Ramos (cell line): Measurements from ENCODE around the gene RIN3.

Experiments
- in situ Hi-C: fragments of 300-500 bp; cut with MboI; formaldehyde crosslinking; loops from one replicate; pipeline ENCODE4 v1.14.3; 2022; ENCODE audit warnings: low sequenced_read_pairs; ENCODE audit not compliant: unreplicated experiment

Gene RIN3

DNA sequence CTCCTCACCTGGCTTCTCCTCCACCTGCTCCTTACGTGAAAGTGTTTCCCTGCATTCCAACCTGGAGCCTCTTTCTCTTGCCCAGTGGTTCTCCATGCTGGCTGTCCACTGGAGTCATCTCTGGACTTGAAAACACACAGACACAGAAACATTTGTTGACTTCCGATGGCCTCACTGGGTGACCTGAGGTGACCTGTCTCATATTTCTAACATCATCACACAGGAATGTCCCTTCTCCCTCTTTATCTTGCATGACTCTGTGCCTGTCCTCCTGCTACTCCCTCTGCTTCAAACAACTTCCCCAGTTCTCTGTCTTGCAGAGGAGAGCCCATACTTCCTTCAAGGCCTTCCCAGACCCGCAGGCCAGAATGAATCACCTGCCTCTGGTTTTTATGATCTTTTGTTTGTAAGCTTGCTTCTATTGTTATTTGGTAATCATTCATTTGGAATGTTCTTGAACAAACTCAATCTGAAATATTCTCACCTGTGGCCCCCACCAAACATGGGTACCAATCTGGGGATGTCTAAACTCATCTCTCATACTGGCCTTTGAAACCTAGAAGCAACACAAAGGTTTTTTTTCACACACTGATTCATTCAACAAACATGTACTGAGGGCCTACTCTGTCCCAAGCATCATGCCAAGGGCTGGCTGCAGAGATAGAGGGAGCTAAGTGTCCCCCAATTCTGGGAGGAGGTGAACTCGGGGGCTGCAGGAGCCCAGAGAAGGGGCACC, 9.7 kb upstream of the RIN3 start:
- in situ Hi-C loops, result no loop called here

DNA sequence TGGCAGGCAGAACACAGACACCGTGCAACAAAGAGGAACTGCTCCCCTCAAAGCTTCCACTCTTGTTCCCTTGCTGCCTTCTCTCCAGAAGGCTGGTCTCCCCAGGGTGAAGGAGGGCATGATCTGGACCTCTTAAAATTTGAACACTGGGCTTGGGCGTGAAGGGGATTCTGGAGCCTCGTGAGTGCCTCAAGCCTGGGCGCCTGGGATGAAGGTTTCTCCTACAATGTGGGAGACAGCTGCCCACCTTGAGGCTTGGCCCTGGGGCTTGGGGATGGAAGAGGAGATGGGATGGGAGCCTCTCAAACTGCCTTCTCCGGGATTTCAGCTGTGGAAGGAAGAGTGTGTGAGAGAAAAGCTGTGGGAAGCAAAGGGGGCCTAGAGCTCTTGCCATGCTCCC, 7.8 kb upstream of the RIN3 start:
- in situ Hi-C loops, result no loop called here

DNA sequence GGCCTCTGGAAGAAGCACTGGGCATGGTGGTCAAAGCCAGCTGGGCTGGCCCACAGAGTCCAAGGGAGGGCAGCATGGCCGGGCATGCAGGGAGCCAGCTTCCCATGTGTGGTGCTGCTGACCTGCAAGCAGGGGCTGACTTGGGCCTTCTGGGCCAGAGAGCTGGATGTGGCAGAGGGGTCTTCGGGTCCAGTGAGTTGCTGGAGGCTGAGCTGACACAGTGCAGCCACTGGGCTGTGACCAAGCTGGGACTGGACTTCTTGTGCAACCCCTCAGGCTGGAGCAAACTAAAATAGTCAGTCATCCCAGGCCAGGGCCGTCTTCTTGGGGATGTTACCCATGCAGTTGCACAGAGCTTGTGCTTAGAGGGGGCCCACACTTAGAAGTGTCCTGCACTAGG, 7.3 kb upstream of the RIN3 start:
- in situ Hi-C loops, result no loop called here

DNA sequence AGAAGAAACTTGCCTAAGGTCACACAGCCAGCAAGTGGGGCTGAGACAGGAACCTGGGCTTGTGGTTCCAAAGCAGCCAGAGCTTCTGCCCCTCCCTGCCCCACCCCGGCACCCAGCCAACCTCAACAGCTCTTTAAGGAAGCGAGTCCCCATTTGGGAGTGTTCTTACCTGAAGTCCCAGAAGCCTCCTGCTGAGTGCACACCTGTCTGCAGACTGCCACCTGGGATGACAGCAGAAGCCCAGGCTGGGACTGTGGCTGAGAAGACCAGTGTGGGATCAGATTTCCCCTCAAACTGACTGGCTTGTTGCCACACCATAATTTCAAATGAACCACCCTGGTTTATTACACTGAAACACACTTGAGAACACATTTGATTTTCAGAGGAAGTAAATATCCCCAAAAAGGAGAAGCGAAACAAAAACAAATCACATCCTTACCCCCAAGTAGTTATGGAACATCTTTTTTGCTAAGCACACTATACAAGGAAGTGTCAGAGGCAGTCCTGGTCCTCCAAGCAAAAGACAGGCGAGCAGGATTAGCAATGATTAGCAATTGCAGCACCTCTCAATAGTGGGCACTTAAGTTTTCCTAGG, 6.3 kb upstream of the RIN3 start:
- in situ Hi-C loops, result no loop called here

DNA sequence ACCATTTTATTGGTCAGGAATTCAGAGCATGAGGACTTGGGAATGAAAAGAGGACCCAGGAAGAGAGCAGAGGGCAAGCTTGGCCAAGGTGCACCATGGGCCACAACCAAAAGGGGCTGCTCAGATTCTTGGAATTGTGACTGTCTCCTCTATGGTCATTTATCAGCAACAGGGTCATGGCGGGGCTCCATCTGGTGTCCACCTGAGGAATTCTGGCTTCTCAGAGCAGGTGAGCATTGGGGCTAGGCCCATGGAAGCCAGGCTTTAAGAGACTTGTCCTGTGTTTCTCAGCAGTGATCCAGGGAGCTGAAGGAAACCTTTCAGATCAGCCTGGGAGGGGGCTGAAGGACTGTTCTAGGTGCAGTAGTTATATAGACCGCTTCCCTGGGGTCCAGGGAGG, 2.6 kb upstream of the RIN3 start:
- in situ Hi-C loops, result no loop called here

DNA sequence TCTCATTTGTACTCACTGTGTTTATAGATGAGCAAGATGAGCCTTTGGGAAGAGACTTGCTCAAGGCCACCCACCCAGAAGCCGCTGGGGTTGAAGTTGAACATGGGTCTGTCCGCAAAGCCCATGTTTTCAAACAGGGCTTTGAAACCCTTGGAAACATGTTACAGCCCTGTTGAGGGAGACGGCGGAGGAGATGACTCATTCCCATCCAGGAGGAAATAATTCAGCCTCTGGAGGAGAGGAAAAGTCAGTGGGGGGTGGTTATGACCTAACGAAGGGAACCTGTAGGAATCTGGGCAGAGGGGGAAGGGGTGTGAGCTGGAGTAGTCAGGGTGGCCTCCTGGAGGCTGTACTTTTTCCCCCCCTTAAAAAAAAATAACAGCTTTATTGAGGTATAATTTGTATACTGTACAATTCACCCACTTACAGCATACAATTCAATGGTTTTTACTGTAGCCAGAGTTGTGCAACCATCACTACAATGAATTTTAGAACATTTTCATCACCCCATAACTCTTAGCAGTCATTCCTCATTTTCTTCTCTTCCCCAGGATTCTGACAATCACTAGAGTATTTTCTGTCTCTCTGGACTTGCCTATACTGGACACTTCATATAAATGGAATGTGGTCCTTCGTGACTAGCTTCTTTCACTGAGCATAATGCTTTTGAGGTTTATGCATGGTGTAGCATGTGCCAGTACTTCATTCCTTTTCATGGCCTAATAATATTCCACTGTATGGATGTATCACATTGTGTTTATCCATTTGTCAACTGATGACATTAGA, 1.9 kb upstream of the RIN3 start:
- in situ Hi-C loops, result no loop called here

DNA sequence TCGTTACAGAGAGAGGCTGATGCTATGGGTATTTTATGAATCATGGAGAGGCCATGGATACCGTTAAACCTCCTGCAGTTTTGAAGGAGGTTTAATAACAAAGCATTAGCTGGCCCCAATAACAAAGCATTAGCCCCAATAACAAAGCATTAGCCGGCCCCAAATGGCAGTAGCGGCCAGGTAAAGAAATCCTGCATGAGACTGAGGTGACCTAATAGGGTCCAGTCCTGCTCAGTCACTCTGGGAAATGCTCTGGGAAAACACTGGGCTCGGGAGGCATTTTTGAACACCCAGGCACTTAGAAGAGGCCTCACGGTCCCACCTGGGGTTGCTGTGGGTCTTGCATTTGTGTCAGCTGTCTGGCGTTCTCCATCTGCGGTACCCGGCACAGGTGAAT, 776 bp upstream of the RIN3 start:
- in situ Hi-C loops, result no loop called here

DNA sequence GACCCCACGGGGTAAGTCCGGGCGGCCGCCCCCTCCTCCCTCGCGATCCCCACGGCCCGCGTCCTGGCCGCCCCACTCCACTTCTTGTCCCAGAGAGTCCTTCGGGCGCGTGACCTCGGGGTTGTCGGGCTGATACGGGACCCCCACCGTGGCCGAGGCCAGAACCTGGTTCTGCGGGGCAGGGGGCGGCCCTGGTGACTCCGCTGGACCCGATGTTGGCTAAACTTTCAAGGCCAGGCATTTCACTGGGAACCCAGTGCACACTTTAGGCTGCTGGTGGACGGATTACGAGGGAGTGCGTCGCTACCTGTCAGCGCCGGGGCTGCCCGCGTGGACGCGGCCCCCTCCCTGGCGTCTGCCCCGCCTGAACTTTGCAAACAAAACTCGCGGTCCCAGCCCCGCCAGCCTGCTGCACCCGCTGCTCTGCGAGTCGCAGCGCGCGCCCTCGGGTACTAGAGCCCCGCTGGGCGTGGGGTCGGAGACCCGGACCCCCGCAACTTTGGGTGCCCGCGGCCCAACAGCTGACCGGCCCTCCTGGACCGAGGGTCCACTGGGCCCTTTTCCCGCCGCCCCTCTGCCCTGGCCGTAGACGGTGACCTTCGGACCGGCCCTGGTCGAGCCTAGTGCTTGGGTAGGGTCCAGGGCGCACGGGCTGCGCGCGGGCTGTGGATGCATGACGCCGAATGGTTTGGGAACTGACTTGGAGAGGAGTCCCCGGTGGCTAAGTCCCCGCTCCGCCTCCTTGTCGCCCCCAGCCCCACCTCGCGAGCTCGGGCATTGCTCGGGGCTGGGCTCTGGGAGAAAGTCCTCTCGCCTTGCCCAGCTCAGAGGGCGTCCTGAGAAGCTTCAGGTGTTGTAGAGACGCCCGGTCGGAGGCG, 624 bp downstream of the RIN3 start:
- in situ Hi-C loops, result no loop called here

DNA sequence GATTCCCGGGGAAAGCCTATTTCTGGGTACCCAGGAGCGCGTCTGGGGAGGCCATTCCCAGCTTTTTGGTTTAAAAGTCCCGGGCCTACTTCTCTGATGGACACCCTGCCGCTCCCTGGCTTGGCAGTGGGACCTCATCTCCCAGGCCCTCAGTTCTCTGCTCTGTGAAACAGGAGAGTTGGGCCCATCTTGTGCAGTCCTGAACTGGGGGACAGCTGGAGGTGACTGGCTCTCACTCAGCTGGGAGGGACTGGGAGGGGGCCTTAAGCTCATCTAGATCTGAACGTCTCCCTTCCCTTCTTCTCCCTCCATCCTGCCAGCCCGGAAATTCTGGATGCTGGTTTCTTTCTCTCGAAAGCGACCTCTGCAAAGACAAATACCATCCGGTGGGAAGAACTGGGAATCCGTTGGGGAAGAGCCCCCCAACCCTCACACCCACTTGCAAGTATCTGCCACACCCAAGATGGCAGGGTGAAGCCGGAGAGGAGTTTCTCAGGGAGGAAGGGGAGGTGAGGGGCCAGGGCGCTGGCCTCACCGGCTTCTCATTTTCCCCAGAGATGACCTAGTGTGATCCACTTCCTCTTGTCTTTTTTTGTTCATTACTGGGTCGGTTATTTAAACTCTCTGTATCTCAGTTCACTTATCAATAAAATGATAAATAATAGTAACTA, 1.4 kb downstream of the RIN3 start:
- in situ Hi-C loops, result no loop called here

DNA sequence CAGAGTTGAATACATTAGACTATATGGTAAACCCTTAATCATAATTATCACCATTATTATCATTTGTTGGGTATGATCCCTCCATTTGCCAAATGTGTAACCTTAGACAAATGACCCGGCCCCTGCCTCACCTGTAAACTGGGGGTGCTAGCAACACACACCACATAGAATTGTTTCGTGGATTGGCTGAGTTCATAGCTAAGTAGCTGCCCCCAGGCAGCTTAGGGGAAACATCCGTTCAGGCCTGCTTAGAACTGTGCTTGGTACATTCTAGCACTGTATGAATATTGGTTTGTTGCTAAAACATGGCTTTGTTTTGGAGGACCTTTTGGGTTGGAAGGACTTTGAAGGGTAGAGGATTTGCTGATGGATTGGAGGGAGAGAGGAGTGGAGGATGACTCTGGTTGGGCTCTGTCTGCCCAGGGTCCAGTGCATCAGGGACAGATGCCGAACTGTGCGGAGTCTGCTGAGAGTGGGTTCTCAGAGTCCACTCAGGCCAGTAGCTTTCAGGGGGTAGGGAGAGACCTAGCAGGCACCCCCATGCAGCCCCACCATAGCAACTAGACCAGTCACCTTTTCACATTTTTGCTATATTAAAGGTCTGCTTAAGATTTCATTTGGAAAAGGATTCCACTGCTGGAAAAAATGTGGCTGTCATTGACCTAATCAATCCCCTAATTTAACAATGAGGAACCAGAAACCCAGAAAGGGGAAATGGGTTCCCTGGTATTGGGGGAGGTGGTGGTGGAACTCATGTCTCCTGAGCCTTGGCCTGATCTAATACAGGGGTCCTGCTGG, 2.2 kb downstream of the RIN3 start:
- in situ Hi-C loops, result no loop called here

DNA sequence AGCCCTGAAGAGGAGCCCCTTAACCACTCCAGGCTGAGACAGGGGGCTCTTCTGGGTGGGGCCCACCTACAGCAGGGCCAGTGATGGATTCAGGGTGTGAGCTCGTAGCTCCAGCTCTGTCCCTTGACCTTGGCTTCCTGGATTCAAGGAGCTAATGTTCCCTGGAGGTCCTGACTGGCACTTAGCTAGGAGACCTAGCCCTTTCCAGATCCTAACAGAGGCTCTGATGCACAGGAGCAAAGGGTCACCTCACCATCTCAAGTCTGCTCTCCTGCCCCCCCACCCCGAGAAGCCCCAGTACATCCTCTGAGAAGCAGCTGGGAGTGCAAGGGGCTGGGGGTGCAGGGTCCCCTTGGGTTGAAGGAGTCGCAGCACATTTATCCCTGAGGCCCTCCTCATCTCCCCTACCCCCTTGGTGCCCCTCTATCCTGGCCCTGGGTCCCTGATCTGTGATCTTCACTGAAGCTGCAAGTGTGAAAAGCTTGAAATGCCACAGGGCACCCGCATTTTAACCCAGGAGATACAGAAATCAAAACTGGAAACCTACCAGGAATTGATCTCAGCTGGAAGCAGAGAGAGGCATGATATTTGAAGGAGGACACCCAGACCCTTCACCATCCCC, 2.9 kb downstream of the RIN3 start:
- in situ Hi-C loops, result no loop called here

DNA sequence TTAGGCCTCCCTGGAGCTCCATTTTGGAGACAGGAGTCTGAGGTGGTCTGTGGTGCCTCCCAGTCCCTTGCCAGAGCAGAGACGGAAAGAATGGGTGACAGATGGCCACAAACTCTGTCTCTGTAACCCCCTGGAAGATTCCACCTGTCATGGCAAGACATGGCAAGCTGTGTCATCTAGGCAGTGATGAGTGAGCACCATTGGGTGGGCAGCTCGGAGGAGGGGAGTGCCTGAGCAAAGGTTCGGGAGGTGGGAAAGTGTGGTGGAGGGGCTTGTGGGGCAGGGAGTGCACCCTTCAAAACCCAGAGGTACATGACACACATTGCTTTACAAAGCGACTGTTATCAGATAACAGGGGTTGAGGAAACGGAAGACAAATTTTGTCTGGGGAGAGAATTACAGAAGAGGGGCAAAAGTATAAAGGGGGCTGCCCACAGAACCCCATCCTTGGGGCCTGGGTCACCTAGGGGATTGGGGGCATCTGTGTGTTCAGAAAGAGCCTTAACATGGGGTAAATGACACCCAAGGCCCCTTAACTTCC, 3.5 kb downstream of the RIN3 start:
- in situ Hi-C loops, result no loop called here

DNA sequence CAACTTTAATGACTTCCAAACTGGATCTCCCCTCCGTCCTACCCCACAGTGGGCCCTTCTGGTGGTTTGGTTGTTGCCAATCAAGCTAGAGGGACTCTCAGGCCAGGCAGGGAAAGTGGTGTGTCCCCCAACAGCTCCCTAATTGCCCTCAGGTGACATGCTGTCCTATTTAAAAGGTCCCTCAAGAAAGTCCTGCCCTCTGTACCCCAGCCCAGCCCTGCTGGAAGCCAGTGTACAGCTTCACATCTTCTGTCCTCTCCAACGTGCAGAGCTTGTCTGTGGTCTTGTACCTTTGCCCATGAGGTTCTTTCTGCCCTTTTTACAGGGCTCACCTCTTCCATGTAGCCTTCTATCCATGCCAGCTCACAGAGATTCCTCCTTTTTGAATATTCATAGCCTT, 4.2 kb downstream of the RIN3 start:
- in situ Hi-C loops, result no loop called here

DNA sequence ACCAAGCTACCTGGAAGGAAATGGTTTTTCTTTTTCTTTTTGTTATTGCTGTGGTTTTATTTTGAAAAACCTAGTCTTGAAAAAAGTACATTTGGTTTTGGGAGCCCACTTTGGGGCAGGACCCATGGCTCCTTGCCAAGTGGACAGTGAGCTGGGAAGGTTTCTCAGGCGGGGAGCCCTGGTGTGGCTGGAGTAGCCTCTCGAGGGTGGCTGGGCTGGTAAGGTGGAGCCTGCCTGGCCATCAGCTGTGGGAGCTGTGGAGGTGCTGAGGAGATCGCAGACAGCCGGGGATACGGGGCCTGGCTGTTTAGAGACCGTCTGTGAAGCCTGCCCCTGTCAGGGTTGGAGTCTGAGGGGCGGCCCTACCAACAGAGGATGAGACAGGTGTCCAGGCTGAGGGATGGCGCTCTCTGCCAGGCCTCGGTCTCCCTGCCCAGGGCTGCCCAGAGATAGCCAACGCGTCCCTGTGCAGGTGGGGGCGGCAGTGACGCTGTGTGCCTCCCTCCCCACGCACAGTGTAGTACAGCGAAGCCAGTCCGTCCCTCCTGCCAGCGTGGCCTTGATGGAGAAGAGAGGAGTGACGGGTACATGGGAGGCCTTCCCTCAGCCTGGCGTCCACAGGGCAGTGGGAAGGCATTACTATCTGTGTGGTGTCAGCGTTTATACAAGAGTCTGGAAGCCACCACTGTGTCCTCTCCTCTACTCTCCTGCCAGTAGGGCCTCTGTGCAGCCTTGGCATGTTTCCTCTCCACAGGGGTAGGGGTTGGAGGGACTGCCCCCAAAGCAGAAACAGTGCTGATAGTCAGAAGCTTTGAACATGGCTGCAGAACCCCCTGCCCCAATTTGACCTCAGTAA, 5.9 kb downstream of the RIN3 start:
- in situ Hi-C loops, result no loop called here

DNA sequence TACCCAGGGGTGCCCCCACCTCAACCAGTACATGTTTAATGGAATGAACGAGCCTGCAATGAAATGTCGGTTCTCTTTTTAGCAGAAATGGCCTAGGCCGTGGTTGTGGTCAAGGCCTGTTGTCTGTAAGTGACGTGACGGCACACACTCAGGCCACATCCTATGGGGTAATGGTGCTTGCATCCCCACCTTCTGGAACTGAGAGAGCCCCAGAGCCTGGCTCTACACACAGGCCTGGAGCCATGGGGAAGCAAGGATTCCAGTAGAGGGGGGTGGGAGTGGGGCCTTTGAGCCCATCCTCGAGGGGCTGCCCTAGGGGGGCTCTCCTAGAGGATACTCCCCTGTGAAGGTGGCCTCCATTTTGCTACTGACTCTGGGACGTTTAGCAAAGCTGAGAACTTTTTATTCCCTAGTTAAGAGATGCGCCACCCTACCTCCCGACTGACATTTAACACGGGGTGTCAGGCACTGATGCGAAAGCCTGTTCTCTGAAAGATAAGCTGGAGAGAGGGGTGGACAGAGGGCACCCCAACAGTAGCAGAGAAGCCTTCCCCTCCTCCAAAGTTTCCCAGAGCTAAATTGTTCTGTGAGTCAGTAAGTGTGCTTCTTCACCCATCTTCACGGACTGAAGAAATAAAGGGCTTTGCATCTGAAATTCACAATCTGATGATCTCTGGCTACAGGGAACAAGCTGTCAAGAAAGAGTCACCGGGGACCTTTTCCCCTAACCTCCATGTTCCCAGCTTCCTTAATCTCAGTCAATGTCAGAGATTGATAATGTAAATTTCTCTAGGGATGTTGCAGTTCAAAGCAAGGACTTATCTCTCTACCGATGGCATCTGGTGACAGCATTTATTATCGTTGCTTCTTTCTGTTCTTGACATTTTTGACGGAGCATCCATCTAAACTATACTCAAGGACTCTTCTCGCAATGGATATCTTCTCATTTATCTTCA, 6.8 kb downstream of the RIN3 start:
- in situ Hi-C loops, result no loop called here

DNA sequence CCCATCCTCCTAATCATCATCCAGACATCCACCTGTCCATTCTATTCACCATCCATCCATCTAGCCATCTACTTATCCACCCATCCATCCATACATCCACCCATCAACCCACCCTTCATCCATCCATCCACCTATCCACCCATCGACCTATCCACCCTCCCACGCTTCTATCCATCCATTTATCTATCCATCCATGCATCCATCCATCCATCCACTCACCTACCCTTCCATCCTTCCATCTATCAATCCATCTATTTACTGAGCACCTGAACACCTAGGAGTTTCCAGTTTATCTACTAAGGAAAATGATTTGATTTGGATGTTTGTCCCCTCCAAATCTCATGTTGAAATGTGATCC, 7.5 kb downstream of the RIN3 start:
- in situ Hi-C loops, result no loop called here

DNA sequence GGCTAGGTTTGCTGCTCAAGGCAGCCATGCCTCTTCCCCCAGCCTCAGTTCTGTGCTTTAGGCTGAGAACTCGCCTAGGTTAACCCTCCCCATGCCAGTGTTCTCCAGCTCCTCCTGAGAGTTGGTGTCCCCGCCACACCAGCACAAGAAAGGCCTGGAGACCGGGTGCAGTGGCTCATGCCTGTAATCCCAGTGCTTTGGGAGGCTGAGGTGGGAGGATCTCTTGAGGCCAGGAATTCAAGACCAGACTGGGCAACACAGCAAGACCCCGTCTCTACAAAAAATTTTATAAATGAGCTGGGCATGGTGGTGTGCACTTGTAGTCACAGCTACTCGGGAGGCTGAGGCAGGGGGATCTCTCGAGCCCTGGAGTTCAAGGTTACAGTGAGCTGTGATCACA, 10.2 kb downstream of the RIN3 start:
- in situ Hi-C loops, result no loop called here
